Activated T-cell treated with anti-CD3 and anti-CD28 coated beads, Interleukin-2, amount 50 U/mL, for 72 hours (primary cell): ENCODE results near the gene PNMA6E. TPM values are rescaled to one million over a fixed set of nuclear protein-coding genes. Genes with fewer than 3 reads are reported as not detected.

Experiments
- ATAC-seq, 2 donors: fragments of 150-1000 bp; cut with Tn5 transposase; replicated peaks in 1 of 2; 2 replicates each; pipeline ENCODE4 v1.10.0; 2021; ENCODE audit warnings: moderate library complexity in 2 of 2, mild to moderate bottlenecking in 1 of 2
- DNase-seq, 2 donors: peaks; one replicate each; pipeline ENCODE4 v3.0.0; 2021 to 2022; ENCODE audit warnings: mixed read lengths in 1 of 2
- H3K27ac Mint-ChIP-seq: one replicate; pipeline ENCODE4 v1.8.0; 2022; ENCODE audit warnings: mild to moderate bottlenecking, moderate library complexity, mixed read lengths
- H3K27me3 Mint-ChIP-seq: one replicate; pipeline ENCODE4 v1.8.0; 2022; ENCODE audit warnings: low read depth, mixed read lengths
- H3K36me3 Mint-ChIP-seq, 2 donors: one replicate each; pipeline ENCODE4 v1.8.0; 2022; ENCODE audit warnings: mixed read lengths in 2 of 2, mild to moderate bottlenecking in 1 of 2; ENCODE audit not compliant: insufficient read depth in 2 of 2
- H3K4me1 Mint-ChIP-seq: one replicate; pipeline ENCODE4 v1.8.0; 2022; ENCODE audit warnings: low read depth, mixed read lengths
- H3K4me3 Mint-ChIP-seq, 2 donors: one replicate each; pipeline ENCODE4 v1.8.0; 2022; ENCODE audit warnings: mild to moderate bottlenecking in 2 of 2, mixed read lengths in 2 of 2, moderate library complexity in 2 of 2
- H3K9me3 Mint-ChIP-seq, 2 donors: one replicate each; pipeline ENCODE4 v1.8.0; 2022; ENCODE audit warnings: mixed read lengths in 2 of 2
- total RNA-seq, 2 donors: library from RNA; stranded (reverse); gene quantifications; one replicate each; pipeline ENCODE4 v1.2.3, GENCODE V29; 2022

PNMA6E gene
- not detected for total RNA-seq

- H3K4me3 Mint-ChIP-seq, result no peak within 1 kb of the TSS
Measured at GRCh38 chrX:153401133-153401764, at the start of gene PNMA6E. TSS of gene PNMA6E (minus strand) at chrX:153401350. CDS start at chrX:153398849, 2,501 bp downstream.

GRCh38 chrX:153450949-153451277, 49.8 kb upstream of the PNMA6E start:
- Mint-ChIP-seq H3K36me3 (no peaks in the 10 kb centered on the region), H3K27ac (no peak overlapping the region), H3K9me3 (no peaks in the 10 kb centered on the region), H3K4me1 (no peaks in the 10 kb centered on the region), H3K27me3 (peaks cover 7% of the 10 kb centered on the region), H3K4me3 (no peak overlapping the region)
- no peak for ATAC-seq
- no peak for DNase-seq

More at GRCh38 chrX:153401133-153401764, at the start of gene PNMA6E:
- Mint-ChIP-seq H3K27ac (no peak within 1 kb of the TSS), H3K4me1 (no peaks in the 10 kb centered on the region), H3K9me3 (no peaks in the 10 kb centered on the region), H3K36me3 (no peaks in the 10 kb centered on the region), H3K27me3 (no peaks in the 10 kb centered on the region)
- no peak for ATAC-seq
- DNase-seq, result no peak

DNA sequence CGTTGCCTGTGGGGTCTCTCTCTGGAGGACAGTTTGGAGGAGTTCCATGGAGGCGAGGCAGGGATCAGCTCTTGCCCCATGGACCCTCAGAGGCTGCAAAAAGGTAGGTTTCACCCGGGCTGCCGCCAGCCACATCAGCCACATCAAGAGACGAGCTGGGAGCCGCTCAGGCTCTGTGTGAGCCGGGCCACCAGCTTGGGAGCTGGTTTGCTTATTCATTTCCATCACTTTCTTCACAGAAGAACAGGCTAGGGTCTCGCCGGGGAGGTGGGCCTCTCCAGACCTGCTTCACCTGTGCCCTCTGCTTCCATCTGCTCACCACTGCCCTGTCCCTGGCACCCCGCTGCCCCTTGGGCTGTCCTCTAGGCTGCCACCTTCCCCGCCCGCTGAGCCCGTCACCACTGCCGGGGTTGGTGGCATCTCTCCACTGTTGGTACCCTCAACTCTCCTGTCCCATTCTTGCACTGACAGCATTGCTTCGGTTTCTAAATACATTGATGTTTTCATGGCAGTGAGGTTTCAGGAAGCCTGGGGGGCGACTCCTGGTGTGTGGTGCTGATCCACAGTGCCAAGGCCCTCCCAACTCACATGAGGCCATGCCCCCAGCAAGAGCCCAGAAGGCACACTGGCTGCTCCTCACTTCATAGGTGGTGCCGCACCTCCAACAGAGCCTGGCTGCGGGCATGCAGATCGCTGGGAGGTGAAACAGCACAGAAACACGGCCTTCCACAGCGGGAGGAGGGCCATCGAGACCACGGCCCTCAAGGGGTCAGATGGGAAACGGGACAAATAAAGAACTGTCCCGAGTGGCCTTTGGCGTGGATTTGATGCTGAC, 49.2 kb upstream of the PNMA6E start:
- no peak overlapping the region for H3K27ac Mint-ChIP-seq
- no peak for DNase-seq
- no peak overlapping the region for H3K4me3 Mint-ChIP-seq
- no peaks in the 10 kb centered on the region for H3K4me1 Mint-ChIP-seq
- no peaks in the 10 kb centered on the region for H3K36me3 Mint-ChIP-seq
- no peaks in the 10 kb centered on the region for H3K9me3 Mint-ChIP-seq
- peaks cover 7% of the 10 kb centered on the region for H3K27me3 Mint-ChIP-seq
- ATAC-seq, result no peak

DNA sequence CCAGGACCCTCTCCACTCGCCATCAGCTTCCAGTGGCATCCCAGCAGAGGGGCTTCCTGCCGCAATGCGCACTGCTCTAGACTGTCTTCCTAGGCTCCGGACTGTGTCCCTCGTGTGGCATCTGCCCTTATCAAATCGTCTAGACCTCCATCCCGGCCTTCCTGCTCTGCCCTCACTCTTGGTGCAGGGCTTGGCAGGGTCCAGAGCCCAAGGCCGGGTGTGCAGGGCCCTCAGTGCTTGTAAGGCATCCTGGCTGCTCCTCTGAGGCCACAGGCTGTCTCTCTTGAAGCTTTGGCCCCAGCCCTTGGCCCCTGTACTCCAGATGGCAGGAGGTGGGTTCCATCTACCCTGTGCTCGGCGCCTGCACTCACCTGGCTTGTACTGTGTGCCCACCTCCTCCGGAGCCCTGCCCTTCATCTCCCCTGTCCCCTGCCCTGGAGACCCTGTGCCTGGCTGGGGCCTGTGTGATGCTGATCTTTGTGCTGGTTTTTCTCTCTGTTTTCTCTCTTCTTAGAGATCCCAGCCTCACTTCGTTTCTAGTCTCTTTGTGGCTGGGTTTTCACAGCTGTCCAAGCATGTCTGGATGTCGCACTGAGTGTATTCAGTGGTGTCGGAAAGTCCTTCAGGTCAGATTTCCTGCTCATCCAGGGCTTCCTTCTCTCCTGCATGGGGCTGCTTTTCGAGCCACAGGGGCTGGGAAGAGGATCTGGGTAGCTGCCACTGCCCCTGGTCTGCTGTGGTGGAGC, 48.4 kb upstream of the PNMA6E start:
- no peak for DNase-seq
- no peak for ATAC-seq
- Mint-ChIP-seq H3K4me1 (no peaks in the 10 kb centered on the region), H3K36me3 (no peaks in the 10 kb centered on the region), H3K9me3 (no peaks in the 10 kb centered on the region), H3K27me3 (peaks cover 7% of the 10 kb centered on the region), H3K27ac (no peak overlapping the region), H3K4me3 (no peak overlapping the region)

- ATAC-seq (no peak), DNase-seq (no peak)
- Mint-ChIP-seq H3K27me3 (peaks cover 7% of the 10 kb centered on the region), H3K36me3 (no peaks in the 10 kb centered on the region), H3K27ac (no peak overlapping the region), H3K9me3 (no peaks in the 10 kb centered on the region), H3K4me3 (no peak overlapping the region), H3K4me1 (no peaks in the 10 kb centered on the region)
Measured at GRCh38 chrX:153448556-153449367, 47.6 kb upstream of the PNMA6E start.

DNA sequence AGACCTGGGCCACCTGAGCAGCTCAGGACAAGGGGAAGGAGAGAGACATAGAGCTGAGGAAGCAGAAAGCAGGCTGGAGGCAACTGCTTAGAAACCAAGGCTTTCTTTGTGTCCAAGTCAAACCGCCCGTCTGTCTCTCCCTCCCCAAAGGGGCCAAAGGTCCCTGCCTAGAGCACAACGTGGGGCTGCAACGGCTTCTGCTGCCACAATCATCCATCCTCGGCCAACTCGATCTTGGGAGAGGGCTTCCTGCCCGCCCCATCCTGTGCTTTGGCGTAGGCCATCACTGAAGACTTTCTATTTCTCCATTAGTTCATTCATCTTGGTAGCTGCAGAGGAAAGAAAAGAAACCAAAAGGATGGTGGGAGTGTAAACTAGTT, 46.4 kb upstream of the PNMA6E start:
- Mint-ChIP-seq H3K9me3 (no peaks in the 10 kb centered on the region), H3K27ac (no peak overlapping the region), H3K36me3 (no peaks in the 10 kb centered on the region), H3K4me1 (no peaks in the 10 kb centered on the region), H3K4me3 (no peak overlapping the region), H3K27me3 (peaks cover 7% of the 10 kb centered on the region)
- ATAC-seq (no peak), DNase-seq (no peak)

- Mint-ChIP-seq H3K36me3 (no peaks in the 10 kb centered on the region), H3K4me1 (no peaks in the 10 kb centered on the region), H3K4me3 (no peak overlapping the region), H3K27ac (no peak overlapping the region), H3K9me3 (no peaks in the 10 kb centered on the region), H3K27me3 (peaks cover 7% of the 10 kb centered on the region)
- no peak for ATAC-seq
- no peak for DNase-seq
Measured at GRCh38 chrX:153446950-153447580, 45.9 kb upstream of the PNMA6E start.

- H3K4me1 Mint-ChIP-seq, result no peaks in the 10 kb centered on the region
- no peak overlapping the region for H3K27ac Mint-ChIP-seq
- H3K9me3 Mint-ChIP-seq, result no peaks in the 10 kb centered on the region
- ATAC-seq (no peak), DNase-seq (no peak)
- no peaks in the 10 kb centered on the region for H3K36me3 Mint-ChIP-seq
- peaks cover 7% of the 10 kb centered on the region for H3K27me3 Mint-ChIP-seq
- H3K4me3 Mint-ChIP-seq, result no peak overlapping the region
Measured at GRCh38 chrX:153446636-153446936, 45.4 kb upstream of the PNMA6E start.

DNA sequence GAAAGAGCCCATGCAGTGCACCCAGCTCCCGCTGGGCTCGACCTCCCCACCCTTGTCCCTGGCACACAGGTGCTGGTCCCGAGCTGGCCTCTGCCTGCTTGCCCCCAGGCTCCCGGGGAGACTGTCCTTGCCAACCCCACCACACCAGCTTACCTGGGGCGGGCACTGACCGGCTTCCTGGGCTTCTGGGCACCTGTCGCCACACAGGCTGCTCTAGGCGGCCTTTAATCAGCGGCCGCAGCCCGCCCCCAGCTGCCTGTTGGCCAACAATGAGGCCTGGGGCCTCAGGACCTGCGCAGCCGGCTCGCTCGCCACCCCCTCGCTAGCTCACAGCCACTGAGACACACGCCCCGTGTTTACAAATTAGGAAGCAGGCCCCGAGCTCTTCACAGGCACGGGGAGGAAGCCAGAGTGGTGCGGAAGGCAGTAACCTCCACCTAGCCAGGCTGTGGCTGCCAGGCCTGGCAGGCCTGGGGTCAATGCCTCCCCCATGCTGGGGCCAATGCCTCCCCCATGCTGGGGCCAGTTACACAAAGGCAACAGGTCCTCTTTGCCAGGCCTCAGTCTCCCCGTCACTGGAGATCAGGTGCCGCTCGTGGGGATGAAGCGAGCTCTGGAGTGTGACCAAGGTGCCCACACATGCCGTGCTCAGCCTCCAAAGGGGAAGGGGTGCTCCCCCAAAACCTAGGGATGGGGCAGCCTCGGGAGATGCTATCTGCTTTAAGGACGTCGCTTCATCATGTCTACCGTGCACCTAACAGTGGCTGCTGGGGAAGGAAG, 44.9 kb upstream of the PNMA6E start, which contains the start of gene TREX2:
TREX2 (minus strand) TSS at position 201 of the 780 bp plus-strand sequence. CDS start 626 bp downstream, outside the sequence.
- ATAC-seq (no peak), DNase-seq (no peak)
- no peaks in the 10 kb centered on the region for H3K36me3 Mint-ChIP-seq
- H3K27ac Mint-ChIP-seq, result no peak within 1 kb of the TSS
- no peak within 1 kb of the TSS for H3K4me3 Mint-ChIP-seq
- H3K27me3 Mint-ChIP-seq, result peaks cover 3% of the 10 kb centered on the region
- no peaks in the 10 kb centered on the region for H3K4me1 Mint-ChIP-seq
- H3K9me3 Mint-ChIP-seq, result no peaks in the 10 kb centered on the region

DNA sequence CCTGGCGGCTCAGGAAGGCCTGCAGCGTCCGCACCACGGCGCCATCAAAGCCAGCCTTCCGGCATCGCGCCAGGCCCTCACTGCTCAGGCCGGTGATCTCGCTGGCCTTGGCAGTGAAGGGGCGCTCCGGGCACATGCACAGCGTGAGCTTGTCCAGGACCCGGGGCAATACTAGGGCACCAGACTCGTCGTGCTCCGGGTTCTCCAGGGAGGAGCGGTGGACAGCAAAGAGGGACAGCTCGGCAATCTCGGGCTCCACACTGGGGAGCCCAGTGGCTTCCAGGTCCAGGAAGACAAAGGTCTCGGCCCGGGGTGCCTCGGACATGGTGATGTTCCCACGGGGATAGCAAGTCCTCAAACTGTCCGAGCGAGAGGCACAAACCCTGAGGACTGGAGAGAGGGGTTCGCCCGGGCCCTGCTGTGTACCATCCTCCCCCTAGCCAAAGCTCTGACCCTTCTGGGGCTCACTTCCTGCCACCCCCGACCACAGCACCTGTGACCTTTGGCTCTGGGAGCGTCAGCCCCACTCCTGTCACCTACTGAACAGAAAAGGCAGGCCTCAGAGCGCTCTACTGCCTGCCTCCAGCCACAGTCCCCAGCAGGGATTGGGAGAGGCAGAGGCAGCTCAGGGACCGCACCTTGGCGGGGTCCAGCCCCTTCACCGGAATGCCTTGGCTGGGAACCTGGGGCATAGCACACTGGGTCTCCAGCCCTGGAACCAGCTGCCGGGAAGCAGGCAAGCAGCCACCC, 44.1 kb upstream of the PNMA6E start:
- Mint-ChIP-seq H3K36me3 (no peaks in the 10 kb centered on the region), H3K9me3 (no peaks in the 10 kb centered on the region), H3K4me3 (no peak overlapping the region), H3K27ac (no peak overlapping the region), H3K27me3 (no peaks in the 10 kb centered on the region), H3K4me1 (no peaks in the 10 kb centered on the region)
- DNase-seq (no peak), ATAC-seq (no peak)

- Mint-ChIP-seq H3K27me3 (no peaks in the 10 kb centered on the region), H3K27ac (no peak overlapping the region), H3K9me3 (no peaks in the 10 kb centered on the region), H3K4me3 (no peak overlapping the region), H3K4me1 (no peaks in the 10 kb centered on the region), H3K36me3 (no peaks in the 10 kb centered on the region)
- DNase-seq (no peak), ATAC-seq (no peak)
Measured at GRCh38 chrX:153444333-153445011, 43.3 kb upstream of the PNMA6E start.
